Activated CD8-positive, alpha-beta memory T cell treated with anti-CD3 and anti-CD28 coated beads for 1 hour (primary cell): ENCODE data around the gene PRKCA.
A peak's percentile ranks its signal among the peaks of the same experiment; 100 is the strongest.
"Not testable (repeated sequence)": the region's sequence is repeated elsewhere in the genome, so short reads cannot be mapped to it uniquely, and the experiment has no call there.

Experiments used
- DNase-seq, 2 donors: peaks; one replicate each; pipeline ENCODE4 v3.0.0-alpha.2; 2020; ENCODE audit warnings: low read depth in 1 of 2; ENCODE audit errors: extremely low read depth in 1 of 2

PRKCA gene

DNA sequence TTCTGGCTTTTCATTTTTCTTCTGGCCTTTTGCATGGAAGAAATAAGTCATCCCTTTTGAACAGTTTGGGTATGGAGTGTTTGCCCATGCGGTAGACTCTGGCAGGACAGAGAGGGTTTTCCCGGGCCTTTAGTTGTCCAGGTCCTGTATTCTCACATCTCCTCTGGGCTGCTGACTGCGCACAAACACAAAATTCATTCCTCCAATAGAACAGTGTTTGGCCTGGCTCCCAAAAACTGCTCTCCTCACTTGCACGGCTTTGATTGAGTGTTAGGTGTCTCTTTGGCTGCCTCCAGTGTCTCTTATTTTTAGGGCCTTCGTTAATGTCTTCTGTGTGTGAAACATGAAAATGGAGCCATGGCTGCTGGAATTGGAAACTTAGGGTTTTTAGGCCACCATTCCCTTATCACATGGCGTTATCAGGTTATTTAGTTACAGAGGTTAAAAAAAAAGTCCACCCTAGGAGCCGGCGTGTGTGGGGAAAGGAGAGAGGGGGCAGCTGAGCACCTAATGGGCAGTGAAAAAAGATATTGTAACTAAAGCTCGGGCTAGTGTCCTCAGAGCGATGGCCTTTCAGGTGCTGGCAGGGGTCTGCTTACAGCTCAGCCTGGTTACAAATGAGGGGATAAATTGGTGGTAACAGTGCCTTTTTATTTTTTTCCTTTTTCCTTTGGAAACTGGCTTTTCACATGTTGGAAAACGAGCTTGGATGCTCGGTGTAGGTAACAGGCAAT lies 47.3 kb downstream of the PRKCA start:
- no peak for DNase-seq

DNA sequence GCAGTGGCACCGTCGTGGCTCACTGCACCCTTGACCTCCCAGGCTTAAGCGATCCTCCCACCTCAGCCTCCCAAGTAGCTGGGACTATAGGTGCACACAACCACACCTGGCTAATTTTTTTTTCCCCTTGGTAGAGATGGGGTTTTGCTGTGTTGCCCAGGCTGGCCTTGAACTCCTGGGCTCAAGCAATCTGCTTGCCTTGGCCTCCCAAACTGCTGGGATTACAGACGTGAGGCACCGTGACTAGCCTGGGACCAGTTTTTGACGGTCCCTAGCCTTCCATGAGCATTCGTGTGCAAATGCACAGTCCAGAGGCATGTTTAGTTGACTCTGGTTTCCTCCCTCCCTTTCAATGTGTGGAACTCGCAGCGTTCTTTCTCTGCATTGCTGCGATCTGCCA lies 48.2 kb downstream of the PRKCA start:
- not testable (repeated sequence) for DNase-seq

DNA sequence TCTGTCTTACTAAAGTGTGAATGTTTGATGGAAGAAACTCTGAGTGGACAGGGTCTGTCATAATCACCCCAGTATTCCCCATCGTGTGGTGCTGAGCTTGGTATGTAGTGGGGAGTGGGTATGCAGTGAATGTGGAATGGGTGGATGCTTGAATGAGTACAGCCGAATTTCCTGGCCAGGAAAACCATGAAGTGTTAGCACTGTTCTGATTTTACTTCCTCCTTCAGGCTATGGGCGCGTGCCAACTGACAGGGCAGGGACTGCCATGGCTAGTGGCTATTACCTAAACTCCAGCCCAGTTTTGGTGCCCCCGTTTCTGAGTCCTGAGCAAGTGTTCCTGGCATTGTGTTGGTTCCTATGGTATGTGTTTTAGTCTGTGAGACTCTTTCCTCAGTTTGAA lies 48.6 kb downstream of the PRKCA start:
- DNase-seq = no peak

DNA sequence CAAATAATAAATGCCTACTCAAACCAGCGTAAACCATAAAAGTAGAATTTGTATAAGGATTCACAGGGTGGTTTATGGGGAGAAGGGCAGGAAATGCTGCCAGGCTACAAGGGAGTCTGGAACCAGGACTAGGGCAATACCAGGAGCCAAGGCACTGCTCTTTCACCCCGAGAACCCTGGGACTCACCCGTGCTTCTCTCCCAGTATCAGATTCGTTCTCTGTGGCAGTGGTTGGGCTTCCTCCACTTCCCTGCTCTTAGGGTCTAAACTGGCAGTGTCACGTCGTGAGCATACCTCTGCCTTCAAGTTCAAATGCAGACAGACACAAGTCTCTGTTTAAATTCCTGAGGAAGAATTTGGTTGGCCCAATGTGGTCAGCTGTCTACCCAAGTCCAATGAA lies 49.3 kb downstream of the PRKCA start:
- DNase-seq = no peak

DNA sequence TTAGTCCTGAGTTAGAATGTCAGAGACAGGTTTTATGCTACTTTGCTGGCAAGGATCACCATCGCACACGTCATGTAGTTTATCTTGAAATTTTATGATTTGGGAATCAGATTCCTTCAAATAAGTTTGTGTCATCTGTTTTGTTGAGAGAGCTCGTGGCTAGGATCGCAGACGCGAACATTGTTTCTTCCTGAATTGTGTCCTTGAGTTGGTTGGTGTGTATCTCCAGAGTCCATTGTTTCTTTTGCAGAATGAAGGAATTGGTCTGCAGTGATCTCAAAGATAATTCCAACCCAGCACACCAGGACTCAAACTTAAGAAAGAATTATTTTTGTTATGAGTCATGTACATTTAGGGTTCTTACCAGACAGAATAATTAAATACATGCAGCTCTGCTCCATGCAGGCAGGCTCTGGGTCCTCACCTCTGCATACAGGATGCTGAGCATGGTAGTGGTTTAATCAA lies 51.6 kb downstream of the PRKCA start:
- DNase-seq = no peak

DNA sequence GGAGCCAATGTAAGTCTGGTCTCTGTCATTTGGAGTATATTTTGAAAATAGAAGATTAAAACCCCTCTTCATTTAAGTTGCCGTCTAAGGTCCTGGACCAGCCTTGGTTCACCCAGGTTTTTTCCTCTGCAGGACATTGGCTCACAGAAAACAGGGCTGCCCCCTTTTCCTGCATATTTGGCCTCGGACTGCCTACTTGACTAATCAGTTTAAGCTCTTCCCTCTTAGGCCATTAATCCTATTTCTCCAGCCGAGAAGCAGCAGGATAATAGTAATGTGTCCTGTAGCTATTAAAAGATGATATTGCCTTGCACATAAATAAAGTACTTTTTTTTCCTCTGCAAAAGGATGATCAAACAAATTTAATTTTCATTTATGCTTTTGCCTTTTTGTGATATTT lies 52.1 kb downstream of the PRKCA start:
- no peak for DNase-seq

DNA sequence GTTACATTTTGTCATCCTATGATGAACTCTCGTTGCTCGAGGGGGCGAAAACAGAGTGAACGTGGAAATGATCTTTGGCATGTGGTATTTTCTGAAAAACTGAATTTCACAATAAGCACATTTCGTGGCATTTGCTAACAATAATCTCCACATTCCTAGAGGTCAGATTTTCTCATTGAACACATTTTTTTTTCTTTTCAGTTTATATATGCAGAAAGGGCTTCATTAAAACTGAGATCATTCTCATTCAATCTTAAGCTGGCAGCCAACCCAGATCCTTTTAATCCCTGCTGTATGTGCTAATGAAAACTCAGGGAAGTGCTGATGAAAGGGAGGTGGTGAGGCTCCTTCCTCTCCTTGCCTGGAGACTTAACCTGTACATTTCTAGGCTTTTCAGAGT lies 52.6 kb downstream of the PRKCA start:
- DNase-seq = no peak

DNA sequence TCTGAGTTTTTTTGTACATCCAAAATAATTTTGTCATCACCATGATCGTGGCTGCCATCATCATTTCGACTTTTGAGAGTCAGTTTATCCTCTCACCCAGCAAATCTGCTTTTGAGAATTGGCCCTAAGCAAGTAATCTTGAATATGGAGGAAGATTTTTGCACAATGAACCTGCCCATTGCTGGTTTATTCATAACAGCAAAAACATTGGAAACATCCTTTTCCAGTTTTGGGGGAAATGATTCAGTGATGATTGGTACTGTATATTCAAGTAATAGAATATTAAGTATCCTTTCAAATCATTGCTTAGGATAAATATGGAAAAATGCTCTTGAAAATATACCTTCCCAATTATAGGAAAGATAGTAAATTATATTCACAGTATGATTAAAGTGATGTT lies 53.1 kb downstream of the PRKCA start:
- DNase-seq = no peak

DNA sequence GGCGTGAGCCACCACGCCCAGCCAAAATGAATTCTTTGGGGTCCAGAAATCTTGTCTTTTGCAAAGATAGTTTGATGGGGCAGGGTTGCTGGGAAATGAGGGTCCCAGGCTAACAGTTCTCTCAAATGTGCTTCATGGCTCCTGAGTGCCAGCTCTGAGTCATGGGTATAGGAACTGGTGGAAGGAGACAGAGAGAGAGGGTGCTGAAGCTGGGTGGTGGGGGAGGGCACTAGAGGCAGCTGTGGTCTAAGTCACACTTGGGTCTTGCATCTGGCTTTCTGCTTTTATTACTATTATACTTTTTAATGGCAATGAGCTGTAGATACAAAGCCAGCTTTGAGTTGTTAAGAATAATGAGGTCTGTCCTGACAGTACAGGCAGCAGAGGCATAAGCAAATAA lies 54.6 kb downstream of the PRKCA start:
- DNase-seq = no peak

DNA sequence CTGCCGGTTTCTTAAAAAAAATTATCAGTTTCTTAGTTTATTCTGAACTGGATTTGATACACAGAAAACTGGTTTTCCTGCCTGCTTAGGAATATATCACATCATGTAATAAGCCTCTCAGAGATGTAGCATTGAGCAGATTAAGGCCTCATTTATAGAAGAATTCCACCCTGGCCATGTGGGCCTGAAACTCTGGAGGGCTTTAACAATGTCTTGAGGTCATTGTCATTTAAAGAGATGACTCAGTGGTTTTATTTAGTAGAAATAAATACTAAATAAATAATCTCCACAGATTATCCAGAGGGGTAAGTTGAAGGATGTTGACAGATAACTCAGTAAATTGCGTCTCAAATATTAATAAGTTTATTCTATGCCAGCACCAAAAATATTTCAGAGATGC lies 56.9 kb downstream of the PRKCA start:
- DNase-seq = no peak

DNA sequence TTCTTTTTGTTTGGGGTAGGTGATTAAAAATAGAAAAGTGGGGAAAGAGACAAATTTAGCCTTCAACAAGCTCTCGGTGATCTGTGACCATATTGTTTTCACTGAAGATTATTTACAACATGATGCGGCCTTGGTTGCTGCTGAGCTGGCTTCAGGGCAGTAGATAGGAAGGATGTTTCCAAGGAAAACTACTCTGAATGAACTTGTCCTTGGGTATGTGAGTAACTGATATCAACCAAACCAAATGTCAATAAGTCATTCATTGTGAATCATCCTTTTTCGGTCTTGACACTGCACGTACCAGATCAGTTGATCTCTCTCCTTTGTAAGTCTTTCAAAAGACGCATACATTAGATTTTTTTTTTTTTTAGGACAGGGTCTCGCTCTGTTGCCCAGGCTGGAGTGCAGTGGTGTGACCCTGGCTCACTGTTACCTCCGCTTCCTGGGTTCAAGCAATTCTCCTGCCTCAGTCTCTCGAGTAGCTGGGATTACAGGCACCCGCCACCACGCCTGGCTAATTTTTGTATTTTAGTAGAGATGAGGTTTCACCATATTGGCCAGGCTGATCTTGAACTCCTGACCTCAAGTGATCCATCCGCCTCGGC lies 58.6 kb downstream of the PRKCA start:
- DNase-seq = not testable (repeated sequence)

DNA sequence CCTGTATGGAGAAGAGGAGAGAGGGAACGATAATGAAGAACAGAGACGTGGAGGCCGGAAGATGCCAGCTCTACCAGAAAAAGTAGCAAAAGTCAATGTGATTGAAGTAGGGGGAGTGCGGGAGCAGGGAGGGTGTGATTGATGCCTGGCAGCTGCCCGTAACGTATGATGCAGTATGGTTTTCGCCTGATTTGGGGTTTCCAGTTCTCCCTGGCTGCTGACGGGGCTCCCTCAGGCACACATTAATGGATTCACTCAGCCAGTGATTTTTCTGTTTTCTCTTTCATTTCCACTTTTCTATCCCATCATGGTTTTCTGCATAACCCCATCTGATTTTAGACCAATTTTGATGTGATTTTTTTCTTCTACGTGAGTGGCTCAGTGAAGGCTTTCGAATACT lies 62.1 kb downstream of the PRKCA start:
- DNase-seq = no peak

DNA sequence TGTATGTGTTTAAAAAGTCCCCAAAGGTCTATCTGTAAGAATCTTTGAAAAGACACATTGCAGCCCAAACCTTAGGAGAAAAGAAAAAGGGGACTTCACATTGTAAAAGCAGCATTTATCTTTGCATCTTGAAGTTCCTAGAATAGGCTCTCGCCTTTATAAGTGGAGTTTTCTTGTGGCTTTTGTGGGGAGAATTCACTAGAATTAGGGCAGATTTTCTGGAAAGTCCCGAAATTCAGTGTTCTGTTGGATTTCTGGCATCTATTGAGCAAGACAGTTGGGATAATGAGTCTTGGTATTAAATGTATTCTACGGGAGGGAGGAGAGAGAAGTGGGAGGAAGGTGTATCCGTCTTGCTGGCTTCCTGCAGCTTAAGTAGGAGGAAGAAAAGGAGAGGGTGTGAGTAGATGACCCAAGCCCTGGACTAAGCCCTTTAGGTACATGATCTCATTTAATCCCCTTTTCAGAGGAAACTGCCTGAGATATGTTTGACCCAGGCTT lies 62.6 kb downstream of the PRKCA start:
- no peak for DNase-seq

DNA sequence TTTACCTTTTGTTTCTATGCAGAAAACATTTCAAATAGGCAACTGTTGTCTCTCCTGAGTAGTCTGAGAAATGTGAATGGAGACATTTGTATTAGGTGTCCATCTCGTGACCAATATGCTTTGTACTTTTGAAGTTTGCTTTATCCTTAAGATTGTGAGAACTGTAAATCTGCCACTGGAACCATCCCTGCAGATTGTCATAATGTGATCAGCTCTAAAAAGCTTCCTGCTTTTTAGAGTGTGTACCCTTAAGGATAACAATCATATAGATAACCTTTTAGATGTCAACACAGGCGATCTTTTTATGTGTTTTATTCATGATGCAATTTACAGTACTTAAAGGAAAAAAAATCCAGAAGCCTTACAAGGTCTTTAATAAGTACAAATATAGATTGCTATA lies 63.5 kb downstream of the PRKCA start:
- DNase-seq = no peak

DNA sequence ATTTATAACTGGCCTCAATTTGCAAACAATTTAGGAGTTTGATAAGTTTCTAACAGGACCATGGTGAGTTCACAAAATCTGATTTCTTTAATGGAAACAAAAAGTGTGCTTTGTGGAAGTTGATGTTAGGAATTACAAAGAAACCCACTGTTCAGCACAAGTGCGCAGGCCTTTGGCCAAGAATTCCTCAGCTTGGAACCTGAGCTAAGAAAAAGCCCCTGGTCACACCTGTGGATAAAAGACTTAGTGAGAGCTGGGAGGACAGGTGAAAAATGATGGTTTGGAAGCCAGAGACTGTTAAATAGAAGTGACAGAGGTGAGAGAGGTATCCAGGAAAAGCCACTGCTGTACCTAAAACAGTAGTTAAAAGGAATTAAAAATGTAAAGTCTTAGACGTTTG lies 64.7 kb downstream of the PRKCA start:
- no peak for DNase-seq

DNA sequence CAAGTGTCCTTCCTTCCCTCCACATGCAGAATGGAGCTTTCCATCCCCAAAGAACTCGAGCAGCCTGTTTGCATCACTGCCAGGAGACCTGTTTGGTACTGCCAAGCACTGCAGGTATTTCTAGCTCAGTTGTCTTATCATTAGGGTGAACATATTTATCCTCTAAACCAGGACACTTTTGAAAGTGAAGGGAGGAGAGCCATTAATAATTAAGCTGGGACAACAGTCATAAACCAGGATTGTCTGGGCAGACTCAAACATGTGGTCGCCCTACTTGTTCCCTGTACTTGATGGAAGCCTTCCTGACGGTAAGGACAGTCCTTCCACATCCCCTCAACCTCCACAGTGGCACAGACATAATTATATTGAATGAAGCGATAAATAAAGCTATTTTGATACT lies 67.4 kb downstream of the PRKCA start:
- no peak for DNase-seq

DNA sequence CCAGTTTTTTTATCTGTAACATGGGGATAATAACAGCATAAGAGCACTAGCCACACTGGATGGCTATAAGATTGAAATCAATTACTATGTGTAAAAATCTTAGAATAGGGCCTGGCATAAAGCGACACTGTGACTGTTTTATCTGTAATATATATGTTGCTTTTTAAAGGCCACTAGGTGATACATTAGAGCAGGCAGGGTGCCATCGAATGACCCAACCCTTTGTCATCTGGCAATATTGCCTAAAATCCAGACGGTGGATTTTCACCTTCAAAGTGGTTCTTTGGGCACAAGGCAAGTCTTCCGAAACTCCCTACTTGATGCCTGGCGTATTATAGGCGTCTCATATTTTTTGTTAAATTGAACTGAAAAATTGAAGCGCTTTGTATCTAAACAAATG lies 69.1 kb downstream of the PRKCA start:
- DNase-seq = no peak

DNA sequence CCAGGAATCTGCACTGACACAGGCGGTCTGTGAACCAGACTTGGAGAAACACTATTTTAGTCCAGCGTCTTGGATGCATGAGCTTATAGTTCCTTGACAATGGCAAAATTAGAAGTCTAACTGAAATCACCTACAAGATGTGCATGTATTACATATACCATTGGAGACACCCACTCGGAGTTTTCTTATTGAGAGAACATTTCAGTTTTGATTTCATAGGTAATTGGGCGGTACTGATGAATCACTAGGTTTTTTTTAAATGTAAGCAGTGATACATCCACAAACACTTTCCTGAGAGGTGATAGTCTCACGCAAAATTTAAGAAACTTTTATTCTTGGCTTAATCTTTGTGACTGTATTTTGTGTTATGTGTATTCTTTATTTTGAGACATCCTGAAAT lies 69.8 kb downstream of the PRKCA start:
- DNase-seq = no peak

DNA sequence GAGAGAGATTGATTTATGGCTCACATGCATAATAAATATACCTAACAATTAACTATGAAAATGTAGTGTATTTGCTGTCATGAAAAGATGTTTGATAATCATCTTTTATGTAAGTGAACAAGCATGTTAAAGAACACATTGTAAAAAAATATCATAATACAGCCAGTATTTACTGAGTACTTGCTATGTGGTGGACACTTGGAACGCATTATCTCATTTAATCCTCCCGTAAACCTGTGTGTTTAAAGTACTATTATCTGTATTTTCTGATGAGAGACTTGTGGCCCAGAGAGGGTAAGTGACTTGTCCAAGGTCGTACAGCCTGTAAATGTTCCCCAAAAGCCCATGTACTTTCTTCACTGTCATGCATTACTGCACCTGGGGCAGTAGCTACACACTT lies 70.7 kb downstream of the PRKCA start:
- DNase-seq = no peak

DNA sequence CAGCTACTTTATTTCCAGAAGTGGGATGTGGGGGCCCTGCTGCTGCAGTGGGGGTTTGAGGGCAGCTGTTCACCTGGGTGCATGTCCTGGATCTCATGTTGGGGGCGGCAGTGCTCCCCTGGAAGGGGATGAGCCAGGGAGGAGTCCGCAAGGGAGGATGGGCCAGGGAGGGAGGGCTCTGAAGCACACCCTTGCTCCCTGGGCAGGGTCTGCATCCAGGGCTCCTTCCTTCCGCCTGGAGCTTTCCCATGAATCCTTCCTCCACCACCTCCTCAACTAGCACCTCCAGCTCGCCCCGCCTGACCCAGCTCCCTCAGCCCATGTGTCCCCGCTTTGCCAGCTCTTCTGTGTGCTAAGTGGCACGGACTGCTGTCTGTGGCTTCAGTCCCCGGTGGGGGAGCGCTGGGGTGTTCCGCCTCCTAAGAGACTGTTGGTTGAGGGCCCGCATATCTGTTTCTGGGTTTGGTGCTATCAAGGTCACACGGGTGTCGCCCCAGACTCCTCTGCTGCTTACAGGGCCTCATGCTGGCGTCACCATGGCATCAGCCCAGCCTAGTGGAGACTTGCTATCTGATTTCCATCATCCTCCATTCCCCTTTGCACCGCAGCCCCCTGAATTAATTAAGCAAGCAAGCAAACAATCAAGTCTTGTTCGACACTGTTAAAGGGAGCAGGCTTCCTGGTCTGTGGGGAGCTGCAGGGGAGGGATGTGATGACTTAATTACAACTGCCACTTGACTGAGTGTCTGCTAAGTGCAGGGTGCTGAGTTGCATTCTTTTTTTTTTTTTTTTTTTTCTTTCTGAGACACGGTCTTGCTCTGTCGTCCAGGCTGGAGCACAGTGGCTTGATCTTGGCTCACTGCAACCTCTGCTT lies 71.8 kb downstream of the PRKCA start:
- DNase-seq = peak; percentile 56 to 57

DNA sequence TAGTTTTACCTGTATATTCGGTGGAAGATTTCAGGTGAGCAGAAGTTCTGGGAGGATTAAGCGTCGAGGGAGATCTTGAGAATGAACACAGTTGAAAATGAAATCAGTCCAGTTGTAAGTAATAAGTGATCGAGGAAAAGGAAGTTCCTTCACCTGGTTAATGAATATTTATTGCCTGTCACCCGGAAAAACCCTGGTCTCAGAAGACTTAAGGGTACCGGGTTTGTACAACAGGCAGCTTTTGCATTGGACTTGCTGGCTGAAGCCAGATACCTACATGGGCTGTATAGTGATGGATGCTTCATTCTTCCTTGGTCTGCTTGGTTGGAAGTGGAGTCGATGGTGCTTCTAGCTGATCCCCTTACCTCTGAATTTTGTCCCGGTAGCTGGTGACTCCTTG lies 72.7 kb downstream of the PRKCA start:
- no peak for DNase-seq

DNA sequence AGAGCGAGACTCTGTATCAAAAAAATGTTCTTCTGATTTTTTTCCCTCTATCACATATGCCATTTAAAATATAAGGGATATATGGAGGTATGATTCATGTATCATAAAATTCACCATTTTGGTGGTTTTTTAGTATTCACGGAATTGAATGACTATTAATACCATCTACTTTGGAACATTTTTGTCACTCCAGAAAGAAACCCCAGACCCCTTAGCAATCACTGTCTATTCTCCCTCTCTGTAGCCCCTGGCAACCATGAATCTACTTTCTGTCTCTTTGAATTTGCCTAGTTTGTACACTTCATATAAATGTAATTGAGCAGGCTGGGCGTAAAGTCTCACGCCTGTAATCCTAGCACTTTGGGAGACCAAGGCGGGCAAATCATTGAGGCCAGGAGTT lies 75.9 kb downstream of the PRKCA start:
- no peak for DNase-seq
